ENCODE results near the gene ALDH1B1. TPM values are rescaled to one million over a fixed set of nuclear protein-coding genes. Genes with fewer than 3 reads are reported as not detected.

ALDH1B1 gene
- total and polyA plus RNA-seq, 8 donors = 0.58 to 68.7 (median 18.6) TPM

DNA sequence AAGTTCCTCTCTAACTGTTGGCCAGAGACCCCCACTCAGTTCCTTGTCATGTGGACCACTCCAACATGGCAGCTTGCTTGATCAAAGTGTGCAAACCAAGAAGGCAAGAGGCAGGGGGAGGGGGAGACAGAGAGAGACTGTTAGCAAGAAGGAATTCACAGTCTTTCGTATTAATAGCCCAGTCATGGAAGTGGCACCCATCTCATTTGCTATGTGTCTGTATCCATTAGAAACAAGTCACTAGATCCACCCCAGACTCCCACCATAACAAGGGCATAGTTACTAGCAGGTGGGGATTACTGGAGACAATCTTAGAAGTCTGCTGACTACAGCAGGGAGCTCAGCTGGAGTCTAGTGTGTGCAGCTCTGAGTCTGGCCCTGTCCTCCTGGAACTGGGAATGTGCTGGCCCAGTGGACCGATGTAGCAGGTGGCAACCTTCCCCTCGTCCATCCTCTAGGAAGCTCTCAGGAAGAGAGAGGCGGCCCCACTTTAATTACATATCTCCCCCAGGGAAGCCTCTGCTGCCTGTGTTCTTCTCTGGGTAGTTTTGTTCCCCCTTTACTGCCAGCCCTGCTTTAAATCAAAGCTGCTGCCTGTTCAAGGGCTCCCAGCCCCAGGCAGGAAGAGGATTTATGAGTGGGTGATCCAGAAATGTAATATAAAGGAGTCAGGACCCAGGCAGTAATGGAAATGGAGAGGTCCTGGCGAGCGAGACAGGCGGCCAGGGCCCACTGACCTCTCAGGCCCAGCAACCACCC lies 47.8 kb upstream of the ALDH1B1 start:
- Histone ChIP-seq H3K36me3 (no peaks in the 10 kb centered on the region), H3K4me1 (no peaks in the 10 kb centered on the region), H3K27me3 (no peaks in the 10 kb centered on the region), H3K27ac (no peak overlapping the region), H3K9me3 (peaks cover 0 to 7% (median 0%) of the 10 kb centered on the region in 4 donors), H3K4me3 (no peak overlapping the region)
- TF ChIP-seq, protein P1, sequence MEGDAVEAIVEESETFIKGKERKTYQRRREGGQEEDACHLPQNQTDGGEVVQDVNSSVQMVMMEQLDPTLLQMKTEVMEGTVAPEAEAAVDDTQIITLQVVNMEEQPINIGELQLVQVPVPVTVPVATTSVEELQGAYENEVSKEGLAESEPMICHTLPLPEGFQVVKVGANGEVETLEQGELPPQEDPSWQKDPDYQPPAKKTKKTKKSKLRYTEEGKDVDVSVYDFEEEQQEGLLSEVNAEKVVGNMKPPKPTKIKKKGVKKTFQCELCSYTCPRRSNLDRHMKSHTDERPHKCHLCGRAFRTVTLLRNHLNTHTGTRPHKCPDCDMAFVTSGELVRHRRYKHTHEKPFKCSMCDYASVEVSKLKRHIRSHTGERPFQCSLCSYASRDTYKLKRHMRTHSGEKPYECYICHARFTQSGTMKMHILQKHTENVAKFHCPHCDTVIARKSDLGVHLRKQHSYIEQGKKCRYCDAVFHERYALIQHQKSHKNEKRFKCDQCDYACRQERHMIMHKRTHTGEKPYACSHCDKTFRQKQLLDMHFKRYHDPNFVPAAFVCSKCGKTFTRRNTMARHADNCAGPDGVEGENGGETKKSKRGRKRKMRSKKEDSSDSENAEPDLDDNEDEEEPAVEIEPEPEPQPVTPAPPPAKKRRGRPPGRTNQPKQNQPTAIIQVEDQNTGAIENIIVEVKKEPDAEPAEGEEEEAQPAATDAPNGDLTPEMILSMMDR (IDR thresholded peaks at IDR 0.05) = no peak
- no peak for TF ChIP-seq POLR2A (IDR thresholded peaks at IDR 0.05)
- DNase-seq = no peak
- WGBS, 5 donors = 74 to 89% (median 86%) methylated on average over 7 of the region's 7 CpGs
- intact Hi-C loops (cut with DNase I; ENCODE audit: low total_unique reads) = no loop called here

DNA sequence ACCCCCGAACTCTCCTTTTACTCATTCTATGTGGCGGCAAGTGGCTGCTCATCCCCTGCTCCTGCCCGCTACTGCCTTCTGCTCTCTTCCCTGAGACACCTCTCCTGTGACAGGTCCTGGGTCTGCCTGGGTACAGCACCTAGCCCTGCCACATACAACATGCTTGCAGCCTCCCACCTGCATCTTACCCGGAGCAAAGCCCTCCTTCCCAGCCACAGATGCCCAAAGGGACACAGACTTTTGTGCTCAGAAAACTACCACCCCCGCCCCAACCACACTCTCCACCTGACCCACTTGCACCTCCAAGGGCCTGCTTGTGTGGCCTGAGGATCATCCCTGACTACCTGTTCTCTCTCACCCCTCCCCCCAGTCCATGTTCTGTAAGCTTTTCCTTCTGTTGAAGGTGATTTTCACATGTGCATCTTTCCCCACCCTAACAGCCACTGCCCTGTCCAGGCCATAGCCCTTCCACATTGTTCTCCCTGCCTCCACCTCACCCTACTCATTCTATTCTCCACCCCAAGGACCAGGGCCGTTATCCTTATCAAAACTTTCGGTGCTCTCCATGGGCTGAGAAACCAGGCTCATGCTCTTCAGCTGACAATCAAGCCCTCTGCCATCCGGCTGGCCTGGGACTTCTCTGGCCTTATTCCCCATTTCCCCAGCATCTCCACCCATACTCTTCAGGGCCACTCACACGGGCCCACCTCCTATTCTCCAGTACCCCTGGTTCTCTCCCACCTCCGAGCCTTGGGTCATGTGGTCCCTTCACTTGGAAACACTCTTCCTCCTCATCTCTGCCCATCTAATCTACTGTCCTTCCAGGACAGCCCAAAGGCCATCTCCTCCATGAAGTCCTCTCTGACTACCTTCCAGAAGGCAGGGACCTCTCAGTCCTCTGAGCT lies 46.4 kb upstream of the ALDH1B1 start:
- Histone ChIP-seq H3K27me3 (no peaks in the 10 kb centered on the region), H3K9me3 (peaks cover 0 to 7% (median 0%) of the 10 kb centered on the region in 4 donors), H3K4me3 (no peak overlapping the region), H3K27ac (no peak overlapping the region), H3K36me3 (no peaks in the 10 kb centered on the region), H3K4me1 (no peaks in the 10 kb centered on the region)
- TF ChIP-seq POLR2A (IDR thresholded peaks at IDR 0.05) = no peak
- no peak for TF ChIP-seq EP300 (IDR thresholded peaks at IDR 0.05)
- no peak for TF ChIP-seq POLR2AphosphoS5 (IDR thresholded peaks at IDR 0.05)
- TF ChIP-seq, protein P1 (IDR thresholded peaks at IDR 0.05) = no peak
- WGBS, 5 donors = 80 to 86% (median 83%) methylated on average over 10 of the region's 10 CpGs
- intact Hi-C loops (cut with DNase I; ENCODE audit: low total_unique reads) = no loop called here
- DNase-seq = no peak

DNA sequence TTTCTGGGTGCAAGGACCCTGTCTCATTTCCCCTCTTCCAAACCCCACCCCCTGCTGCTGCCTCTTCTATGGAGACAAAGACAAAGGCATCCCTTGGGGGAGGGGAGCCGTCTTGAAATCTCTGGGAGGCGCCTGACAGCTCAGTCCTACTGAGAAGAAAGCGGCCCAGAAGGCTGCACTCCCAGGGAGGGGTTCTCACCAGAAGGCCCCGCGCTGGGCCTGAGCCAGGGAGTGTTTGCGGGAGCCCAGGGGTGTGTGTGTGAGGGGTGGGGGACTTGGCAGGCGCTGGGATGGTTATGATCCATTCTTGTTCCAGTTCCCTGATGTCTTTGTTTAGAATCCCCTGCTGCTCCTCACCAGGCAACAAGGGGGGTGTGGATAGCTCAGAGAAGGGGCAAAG lies 45.7 kb upstream of the ALDH1B1 start:
- H3K27ac ChIP-seq = no peak overlapping the region
- DNase-seq = peak in 1 of 2 donors; percentile 82
- no peaks in the 10 kb centered on the region for H3K4me1 ChIP-seq
- WGBS, 5 donors = 18 to 47% (median 28%) methylated on average over 7 of the region's 7 CpGs
- peaks cover 0 to 6% (median 0%) of the 10 kb centered on the region in 4 donors for H3K9me3 ChIP-seq
- H3K27me3 ChIP-seq = no peaks in the 10 kb centered on the region
- no peaks in the 10 kb centered on the region for H3K36me3 ChIP-seq
- TF ChIP-seq, protein P1 (IDR thresholded peaks at IDR 0.05) = no peak
- TF ChIP-seq EP300 (IDR thresholded peaks at IDR 0.05) (no peak), POLR2A (IDR thresholded peaks at IDR 0.05) (no peak), POLR2AphosphoS5 (IDR thresholded peaks at IDR 0.05) (no peak)
- no peak overlapping the region for H3K4me3 ChIP-seq
- intact Hi-C loops (cut with DNase I; ENCODE audit: low total_unique reads) = no loop called here

DNA sequence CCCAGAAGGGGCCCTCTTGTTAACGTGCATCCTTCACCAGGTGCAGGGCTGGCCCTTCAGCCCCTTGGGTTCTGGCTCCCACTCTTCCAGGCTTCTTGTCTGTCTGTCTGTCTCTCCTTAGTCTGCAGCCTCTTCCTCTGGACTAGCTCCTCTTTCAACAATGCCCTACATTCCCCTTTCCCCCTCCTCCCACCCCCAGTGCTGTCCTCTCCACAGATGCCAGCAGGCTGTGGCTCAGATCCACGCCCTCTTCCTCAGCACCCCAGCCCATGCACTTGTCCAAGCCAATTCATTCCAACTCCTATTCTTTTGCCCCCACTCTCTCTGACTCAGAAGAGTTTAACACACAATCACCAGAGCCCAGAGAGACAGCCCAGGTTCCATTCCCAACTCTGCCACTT lies 45.2 kb upstream of the ALDH1B1 start:
- peaks cover 0 to 1% (median 0%) of the 10 kb centered on the region in 4 donors for H3K9me3 ChIP-seq
- TF ChIP-seq POLR2AphosphoS5 (IDR thresholded peaks at IDR 0.05) (no peak), EP300 (IDR thresholded peaks at IDR 0.05) (no peak), POLR2A (IDR thresholded peaks at IDR 0.05) (no peak)
- TF ChIP-seq, protein P1 (IDR thresholded peaks at IDR 0.05) = no peak
- 36 to 54% (median 47%) methylated on average over 2 of the region's 2 CpGs for WGBS, 5 donors
- no peaks in the 10 kb centered on the region for H3K4me1 ChIP-seq
- no peak overlapping the region for H3K4me3 ChIP-seq
- no peaks in the 10 kb centered on the region for H3K27me3 ChIP-seq
- intact Hi-C loops (cut with DNase I; ENCODE audit: low total_unique reads) = no loop called here
- DNase-seq = no peak
- H3K36me3 ChIP-seq = no peaks in the 10 kb centered on the region
- H3K27ac ChIP-seq = no peak overlapping the region

All from stomach (tissue), 9 donors.